HG03575 (cell line): ENCODE results near the gene CAMK2N2.

Experiments used
- ATAC-seq: cut with Tn5 transposase; IDR thresholded peaks from one replicate; pipeline ENCODE4 v1.9.1; 2021; ENCODE audit not compliant: unreplicated experiment, insufficient number of reproducible peaks, low FRiP score; ENCODE audit errors: extremely low read depth

The CAMK2N2 gene

GRCh38 chr3:184261270-184261853 lies at the start of gene CAMK2N2:
Gene CAMK2N2 (minus strand): TSS chr3:184261553. CDS start chr3:184261285, 268 bp downstream.
- ATAC-seq: no peak

- ATAC-seq: no peak
These were observed 47.4 kb upstream of the CAMK2N2 start for GRCh38 chr3:184308744-184309143.

DNA sequence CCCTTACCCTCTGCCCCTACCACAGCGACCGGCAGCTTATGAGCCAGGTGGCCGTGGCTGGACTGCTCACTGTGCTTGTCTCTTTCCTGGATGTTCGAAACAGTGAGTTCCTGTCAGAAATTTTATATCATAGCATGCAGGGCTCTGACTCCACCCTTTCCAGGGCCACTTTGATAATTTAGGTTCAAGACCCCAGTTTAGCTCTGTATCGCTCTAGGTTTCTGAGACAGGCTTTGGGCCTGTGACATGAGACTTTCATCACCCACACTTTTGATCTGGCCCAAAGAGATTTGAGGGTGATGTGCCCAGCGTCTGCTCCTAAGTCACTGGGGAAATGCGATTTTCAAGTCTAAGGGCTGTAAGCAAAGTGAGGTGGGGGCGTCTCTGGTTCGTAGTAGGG lies 46.6 kb upstream of the CAMK2N2 start:
- ATAC-seq: no peak

GRCh38 chr3:184306341-184306972 lies 45.1 kb upstream of the CAMK2N2 start:
- ATAC-seq: no peak

- no peak for ATAC-seq
These were observed 44.2 kb upstream of the CAMK2N2 start for GRCh38 chr3:184305577-184305976.

DNA sequence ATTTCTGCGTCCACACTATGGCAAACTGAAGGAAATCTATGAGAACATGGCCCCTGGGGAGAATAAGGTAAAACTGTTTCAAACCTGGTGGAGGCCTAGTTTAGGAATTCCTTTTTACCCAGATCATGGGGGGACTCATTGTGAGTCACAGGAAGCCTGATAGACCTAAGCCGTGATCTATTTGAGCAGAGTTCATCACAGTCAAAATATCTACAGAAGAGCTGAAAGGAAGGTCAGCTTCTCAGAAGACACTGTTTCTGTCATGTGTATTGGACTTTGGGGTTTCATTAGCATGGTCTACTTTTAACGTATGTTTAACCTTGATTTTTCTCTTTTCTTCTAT lies 39.0 kb upstream of the CAMK2N2 start:
- ATAC-seq: no peak

DNA sequence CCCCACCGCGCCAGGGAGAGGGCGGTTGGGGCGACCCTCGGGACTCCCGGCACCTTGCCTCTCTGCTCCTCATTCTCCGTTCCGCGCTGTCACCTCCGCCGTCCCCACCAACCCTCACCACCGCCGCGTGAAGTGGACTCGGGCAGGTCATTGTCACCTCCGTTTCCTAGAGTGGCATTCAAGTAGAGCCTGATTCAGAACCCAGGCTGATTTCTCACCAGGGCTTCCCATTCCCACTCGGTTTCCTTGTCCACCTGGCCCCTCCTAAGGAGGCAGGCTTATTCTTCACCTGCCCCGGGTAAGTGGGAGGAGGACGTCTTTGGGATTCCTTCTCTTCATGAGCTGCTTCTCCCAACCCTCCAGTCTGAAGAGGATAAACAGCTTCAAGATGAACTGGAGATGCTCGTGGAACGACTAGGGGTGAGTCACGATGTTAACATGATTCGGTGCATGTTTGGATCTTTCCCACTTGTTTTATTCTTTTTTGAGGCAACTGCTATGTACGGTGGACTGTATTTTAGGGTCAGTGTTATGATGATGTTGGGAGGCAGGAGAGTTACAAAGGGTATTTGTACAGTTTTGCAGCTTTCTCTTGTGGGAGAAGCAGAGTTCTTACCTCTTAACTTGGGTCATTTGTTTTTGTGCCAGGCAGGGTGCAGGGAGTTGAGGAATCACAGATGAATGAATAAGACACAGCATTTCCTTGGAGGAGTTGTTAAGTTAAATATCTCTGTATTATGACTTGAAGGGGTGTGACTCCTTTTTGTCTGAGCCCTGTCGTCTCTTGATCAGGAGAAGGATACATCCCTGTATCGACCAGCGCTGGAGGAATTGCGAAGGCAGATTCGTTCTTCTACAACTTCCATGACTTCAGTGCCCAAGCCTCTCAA lies 38.4 kb upstream of the CAMK2N2 start:
- no peak for ATAC-seq

DNA sequence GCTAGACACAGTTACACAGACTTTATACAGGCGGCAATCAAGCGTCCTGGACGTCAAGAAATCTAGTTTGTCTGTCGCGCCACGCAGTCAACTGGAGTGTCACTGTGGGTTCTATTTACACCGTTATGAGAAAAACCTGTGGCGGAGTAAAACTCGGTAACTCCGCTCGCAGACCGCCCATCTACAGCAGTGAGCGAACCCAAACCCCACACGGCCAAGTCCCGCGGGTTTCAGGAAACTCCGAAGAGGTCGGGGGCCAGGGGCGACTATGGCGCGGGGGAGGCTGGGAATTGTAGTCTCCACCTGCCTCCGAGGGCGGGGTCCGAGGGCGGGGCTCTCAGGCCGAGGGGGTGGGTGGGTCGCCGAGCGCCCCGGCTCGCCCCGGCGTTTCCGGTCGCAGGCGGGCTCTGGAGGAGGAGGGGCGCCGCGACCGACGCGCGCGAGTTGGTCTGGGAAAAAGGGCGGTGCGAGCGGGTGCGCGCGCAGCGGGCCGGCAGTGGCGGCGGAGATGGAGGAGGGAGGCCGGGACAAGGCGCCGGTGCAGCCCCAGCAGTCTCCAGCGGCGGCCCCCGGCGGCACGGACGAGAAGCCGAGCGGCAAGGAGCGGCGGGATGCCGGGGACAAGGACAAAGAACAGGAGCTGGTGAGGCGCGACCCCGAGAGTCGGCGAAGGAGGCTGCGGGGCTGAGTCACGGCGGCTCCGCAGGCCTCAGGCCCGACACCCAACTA lies 37.6 kb upstream of the CAMK2N2 start, which contains the start of gene PSMD2:
Gene PSMD2 (plus strand): TSS at position 483 of the 729 bp plus-strand sequence. CDS start 26 bp downstream, at position 509.
- ATAC-seq: peak; percentile 48

GRCh38 chr3:184296616-184297015 lies 35.3 kb upstream of the CAMK2N2 start:
- no peak for ATAC-seq

DNA sequence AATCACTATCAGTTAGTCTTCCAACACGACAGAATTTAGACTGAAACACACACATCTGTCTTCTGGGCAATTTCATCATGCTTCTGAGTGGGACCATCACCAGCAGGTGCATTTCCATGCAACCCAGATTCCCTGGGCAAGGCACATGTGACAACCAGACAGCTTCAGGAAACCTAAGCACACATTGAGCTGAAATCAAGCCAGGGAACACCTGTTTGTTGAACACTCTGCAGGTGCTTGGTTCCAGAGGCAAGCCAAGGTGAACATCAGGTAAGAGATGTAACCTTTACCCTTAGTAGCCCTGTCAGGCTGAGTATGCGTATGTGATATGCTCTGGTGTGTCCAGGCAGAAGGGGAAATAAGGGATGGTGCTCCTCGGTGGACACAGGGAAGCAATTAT lies 34.4 kb upstream of the CAMK2N2 start:
- ATAC-seq: no peak

DNA sequence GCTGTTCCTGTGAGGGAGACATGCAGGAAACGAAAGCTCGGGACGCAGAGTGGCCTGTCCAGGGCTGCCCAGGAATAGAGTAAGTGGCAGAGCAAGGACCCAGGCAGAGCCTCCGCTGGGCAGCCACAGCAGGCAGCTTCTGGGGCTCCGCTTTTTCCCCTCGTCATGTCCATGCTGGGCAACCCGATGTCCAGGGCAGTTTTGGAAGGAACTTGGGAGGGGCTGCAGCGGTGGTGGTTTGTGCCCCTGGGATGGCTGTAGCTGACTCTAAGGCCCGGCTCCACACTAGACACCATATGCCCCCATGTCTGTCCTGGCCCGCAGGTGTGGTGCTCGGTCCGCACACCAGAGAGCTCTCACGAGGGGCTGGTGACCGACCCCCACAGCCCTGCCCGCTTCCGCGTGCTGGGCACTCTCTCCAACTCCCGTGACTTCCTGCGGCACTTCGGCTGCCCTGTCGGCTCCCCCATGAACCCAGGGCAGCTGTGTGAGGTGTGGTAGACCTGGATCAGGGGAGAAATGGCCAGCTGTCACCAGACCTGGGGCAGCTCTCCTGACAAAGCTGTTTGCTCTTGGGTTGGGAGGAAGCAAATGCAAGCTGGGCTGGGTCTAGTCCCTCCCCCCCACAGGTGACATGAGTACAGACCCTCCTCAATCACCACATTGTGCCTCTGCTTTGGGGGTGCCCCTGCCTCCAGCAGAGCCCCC lies 30.5 kb upstream of the CAMK2N2 start:
- no peak for ATAC-seq

DNA sequence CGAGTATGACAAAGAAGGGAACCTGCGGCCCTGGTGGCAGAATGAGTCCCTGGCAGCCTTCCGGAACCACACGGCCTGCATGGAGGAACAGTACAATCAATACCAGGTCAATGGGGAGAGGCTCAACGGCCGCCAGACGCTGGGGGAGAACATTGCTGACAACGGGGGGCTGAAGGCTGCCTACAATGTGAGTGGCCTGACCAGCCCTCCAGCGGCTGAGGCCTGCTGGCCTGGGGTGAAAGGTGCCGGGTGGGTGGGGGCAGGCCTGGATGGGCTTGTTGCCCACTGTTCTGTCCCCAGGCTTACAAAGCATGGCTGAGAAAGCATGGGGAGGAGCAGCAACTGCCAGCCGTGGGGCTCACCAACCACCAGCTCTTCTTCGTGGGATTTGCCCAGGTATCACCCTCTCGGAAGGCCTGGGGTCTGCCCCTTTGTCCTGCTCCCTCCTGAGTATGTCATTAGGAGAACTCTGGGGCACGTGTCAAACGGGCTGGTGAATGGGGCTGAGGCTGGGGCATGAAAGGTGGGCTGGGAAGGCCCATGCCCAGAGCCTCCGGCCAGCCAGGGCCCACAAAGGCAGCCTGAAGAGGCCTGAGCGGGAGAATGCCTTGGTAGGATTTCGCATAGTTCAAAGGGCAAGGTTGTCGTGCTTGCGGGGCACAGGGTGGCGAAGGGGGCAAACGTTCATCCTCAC lies 29.8 kb upstream of the CAMK2N2 start:
- no peak for ATAC-seq

DNA sequence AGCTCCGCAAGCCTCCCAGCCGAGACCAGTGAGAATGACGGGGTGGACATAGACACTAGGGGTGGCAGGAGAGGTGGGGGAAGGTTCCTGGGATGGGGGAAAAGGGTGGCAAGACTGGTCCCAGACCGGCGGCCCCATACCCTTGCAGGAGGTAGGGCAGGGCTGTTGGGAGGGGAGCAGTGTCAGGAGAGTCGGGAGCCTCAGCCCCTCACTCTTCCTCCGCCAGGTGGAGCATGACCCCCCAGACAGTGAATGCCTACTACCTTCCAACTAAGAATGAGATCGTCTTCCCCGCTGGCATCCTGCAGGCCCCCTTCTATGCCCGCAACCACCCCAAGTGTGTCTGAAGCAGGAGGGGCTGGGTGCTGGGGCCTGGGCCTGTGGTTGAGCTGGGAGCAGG lies 29.0 kb upstream of the CAMK2N2 start:
- no peak for ATAC-seq

DNA sequence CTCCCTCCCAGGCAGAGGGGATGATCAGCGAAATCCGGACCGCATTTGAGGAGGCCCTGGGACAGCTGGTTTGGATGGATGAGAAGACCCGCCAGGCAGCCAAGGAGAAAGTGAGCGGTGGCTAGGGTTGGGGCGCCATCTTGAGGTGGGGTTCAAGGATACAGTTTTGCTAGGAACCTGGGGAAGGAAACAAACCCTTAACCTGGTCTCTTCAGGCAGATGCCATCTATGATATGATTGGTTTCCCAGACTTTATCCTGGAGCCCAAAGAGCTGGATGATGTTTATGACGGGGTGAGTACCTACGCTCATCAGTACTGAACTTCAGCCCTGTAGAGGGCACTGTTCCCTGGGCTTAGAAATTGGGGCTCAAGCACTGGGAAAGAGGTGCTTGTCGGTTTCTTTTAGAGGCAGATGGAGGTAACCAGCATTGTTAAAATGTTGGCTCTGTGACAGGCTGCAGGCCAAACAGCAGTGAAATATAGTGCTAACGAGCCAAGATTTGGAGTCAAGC lies 28.1 kb upstream of the CAMK2N2 start:
- no peak for ATAC-seq

GRCh38 chr3:184284696-184285095 lies 23.3 kb upstream of the CAMK2N2 start:
- ATAC-seq: no peak

DNA sequence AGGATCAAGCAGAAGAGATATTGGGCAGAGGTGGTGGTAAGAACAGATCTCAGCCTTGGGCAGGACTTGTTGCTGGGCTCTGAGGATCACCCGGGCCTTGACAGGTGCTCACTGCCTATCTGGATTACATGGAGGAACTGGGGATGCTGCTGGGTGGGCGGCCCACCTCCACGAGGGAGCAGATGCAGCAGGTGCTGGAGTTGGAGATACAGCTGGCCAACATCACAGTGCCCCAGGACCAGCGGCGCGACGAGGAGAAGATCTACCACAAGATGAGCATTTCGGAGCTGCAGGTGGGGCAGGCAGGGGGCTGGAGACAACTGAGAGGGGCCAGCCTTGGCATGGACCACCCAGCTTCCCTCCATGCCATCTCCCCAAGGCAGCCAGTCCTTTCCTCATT lies 22.3 kb upstream of the CAMK2N2 start:
- ATAC-seq: no peak

GRCh38 chr3:184282941-184283340 lies 21.6 kb upstream of the CAMK2N2 start:
- ATAC-seq: no peak

DNA sequence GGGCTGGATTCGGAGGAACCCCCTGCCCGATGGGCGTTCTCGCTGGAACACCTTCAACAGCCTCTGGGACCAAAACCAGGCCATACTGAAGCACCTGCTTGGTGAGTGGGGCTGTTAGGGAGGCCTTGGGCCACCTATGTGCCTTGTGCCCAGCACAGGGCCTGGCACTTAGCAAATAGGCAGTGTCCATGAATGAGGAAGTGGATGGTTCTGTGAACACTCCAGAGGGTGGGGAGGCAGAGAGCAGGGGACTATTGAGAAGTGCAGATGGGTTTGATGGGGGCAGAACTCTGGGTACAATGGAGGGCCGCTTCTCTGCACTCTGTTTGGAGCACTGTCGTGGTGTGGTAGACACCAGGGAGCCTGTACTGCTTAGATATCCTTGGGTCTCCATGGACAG lies 16.0 kb upstream of the CAMK2N2 start:
- no peak for ATAC-seq
